Mesenchymal stem cell (in vitro differentiated cells and primary cell): ENCODE data around the gene NEGR1.

Experiments used
- DNase-seq: peaks from one replicate; pipeline ENCODE4 v3.0.0-alpha.2; 2013
- H2AFZ ChIP-seq: one replicate; pipeline ENCODE4 v1.6.1; 2013; ENCODE audit warnings: low read depth, mild to moderate bottlenecking, control low read depth, inconsistent platforms, low read length, moderate library complexity
- H2AK5ac ChIP-seq: 2 replicates; pipeline ENCODE4 v1.6.1; 2013; ENCODE audit warnings: low read length, moderate library complexity, mild to moderate bottlenecking, inconsistent platforms; ENCODE audit not compliant: severe bottlenecking
- H2BK120ac ChIP-seq: one replicate; pipeline ENCODE4 v1.6.1; 2013; ENCODE audit warnings: low read depth, mild to moderate bottlenecking, inconsistent platforms, low read length, moderate library complexity
- H2BK12ac ChIP-seq, 2 experiments: one replicate each; pipeline ENCODE4 v1.6.1; 2013; ENCODE audit warnings: inconsistent platforms in 2 of 2, low read length in 2 of 2, mild to moderate bottlenecking in 2 of 2, moderate library complexity in 2 of 2, control low read depth in 1 of 2
- H2BK15ac ChIP-seq: one replicate; pipeline ENCODE4 v1.6.1; 2013; ENCODE audit warnings: mild to moderate bottlenecking, low read depth, inconsistent platforms; ENCODE audit not compliant: poor library complexity, severe bottlenecking
- H2BK5ac ChIP-seq: 2 replicates; pipeline ENCODE4 v1.6.1; 2013; ENCODE audit warnings: low read depth, mild to moderate bottlenecking, low read length, control low read depth, inconsistent platforms; ENCODE audit not compliant: poor library complexity, severe bottlenecking
- H3K14ac ChIP-seq, 2 experiments: one replicate each; pipeline ENCODE4 v1.6.1; 2013; ENCODE audit warnings: inconsistent platforms in 2 of 2, low read length in 2 of 2, control low read depth in 1 of 2, mild to moderate bottlenecking in 1 of 2, moderate library complexity in 1 of 2
- H3K18ac ChIP-seq, 2 experiments: one replicate each; pipeline ENCODE4 v1.6.1; 2013; ENCODE audit warnings: inconsistent platforms in 2 of 2, low read length in 2 of 2, control low read depth in 1 of 2, low read depth in 1 of 2, mild to moderate bottlenecking in 1 of 2
- H3K23ac ChIP-seq, 2 experiments: one replicate each; pipeline ENCODE4 v1.6.1; 2013; ENCODE audit warnings: inconsistent platforms in 2 of 2, low read length in 2 of 2, mild to moderate bottlenecking in 2 of 2, moderate library complexity in 2 of 2, control low read depth in 1 of 2
- H3K27ac ChIP-seq: 2 replicates; pipeline ENCODE4 v1.5.1; 2013; ENCODE audit warnings: mild to moderate bottlenecking, moderate library complexity, low read length, control low read depth, inconsistent platforms; ENCODE audit not compliant: poor library complexity, severe bottlenecking
- H3K27me3 ChIP-seq, 2 experiments: 2 replicates each; pipeline versions ENCODE4 v1.6.1 to v1.7.0; 2013; ENCODE audit warnings: low read length in 2 of 2, mild to moderate bottlenecking in 2 of 2, moderate library complexity in 2 of 2, control low read depth in 1 of 2, inconsistent platforms in 1 of 2; ENCODE audit not compliant: control insufficient read depth in 1 of 2, insufficient read depth in 1 of 2
- H3K36me3 ChIP-seq, 2 experiments: 2 replicates each; pipeline versions ENCODE4 v1.6.1 to v1.7.0; 2013; ENCODE audit warnings: low read length in 2 of 2, control low read depth in 1 of 2, inconsistent platforms in 1 of 2, low read depth in 1 of 2, mild to moderate bottlenecking in 1 of 2; ENCODE audit not compliant: insufficient read depth in 2 of 2, control insufficient read depth in 1 of 2
- H3K4ac ChIP-seq, 2 experiments: one replicate each; pipeline ENCODE4 v1.6.1; 2013; ENCODE audit warnings: inconsistent platforms in 2 of 2, low read length in 2 of 2, mild to moderate bottlenecking in 2 of 2, moderate library complexity in 2 of 2, control low read depth in 1 of 2, low read depth in 1 of 2
- H3K4me1 ChIP-seq: 2 replicates; pipeline ENCODE4 v1.6.1; 2013; ENCODE audit warnings: low read depth, low read length, control low read depth; ENCODE audit not compliant: control insufficient read depth, insufficient read depth
- H3K4me2 ChIP-seq: 2 replicates; pipeline ENCODE4 v1.6.1; 2013; ENCODE audit warnings: low read length, mild to moderate bottlenecking, inconsistent platforms; ENCODE audit not compliant: poor library complexity, severe bottlenecking
- H3K4me3 ChIP-seq, 2 experiments: 2 replicates each; pipeline versions ENCODE4 v1.5.1 to v1.7.0; 2013; ENCODE audit warnings: low read length in 2 of 2, mild to moderate bottlenecking in 2 of 2, control low read depth in 1 of 2, low read depth in 1 of 2; ENCODE audit not compliant: insufficient read depth in 1 of 2
- H3K79me1 ChIP-seq: replicated peaks from 2 replicates; pipeline ENCODE4 v1.6.1; 2013; ENCODE audit warnings: mild to moderate bottlenecking, control low read depth, low read length, inconsistent platforms; ENCODE audit not compliant: poor library complexity, severe bottlenecking
- H3K9ac ChIP-seq: 2 replicates; pipeline ENCODE4 v1.7.0; 2013; ENCODE audit warnings: mild to moderate bottlenecking, low read length, moderate library complexity
- H3K9me3 ChIP-seq: 2 replicates; pipeline ENCODE4 v1.7.0; 2013; ENCODE audit warnings: mild to moderate bottlenecking, low read length; ENCODE audit not compliant: control insufficient read depth
- H4K8ac ChIP-seq: one replicate; pipeline ENCODE4 v1.6.1; 2013; ENCODE audit warnings: inconsistent platforms, mild to moderate bottlenecking, low read length, moderate library complexity
- H4K91ac ChIP-seq: one replicate; pipeline ENCODE4 v1.6.1; 2013; ENCODE audit warnings: mild to moderate bottlenecking, low read length, inconsistent platforms
- WGBS: methylation state at CpG from one replicate; pipeline ENCODE4 v1.1.7; 2013; ENCODE audit warnings: mixed read lengths; 5-methylcytosine and 5-hydroxymethylcytosine counted together

Gene NEGR1

GRCh38 chr1:72100771-72101170, 181.6 kb downstream of the NEGR1 start:
- Histone ChIP-seq H3K4me2 (no peak overlapping the region), H3K9me3 (no peaks in the 10 kb centered on the region), H3K79me1 (peaks cover 6% of the 10 kb centered on the region), H3K9ac (no peak overlapping the region), H3K18ac (no peak overlapping the region), H3K14ac (no peak overlapping the region), H2BK15ac (no peak overlapping the region), H3K27me3 (no peaks in the 10 kb centered on the region), H2BK120ac (no peak overlapping the region), H3K4ac (no peak overlapping the region), H2AK5ac (no peak overlapping the region), H3K36me3 (no peaks in the 10 kb centered on the region), H2BK5ac (no peak overlapping the region), H3K4me1 (no peaks in the 10 kb centered on the region), H3K27ac (no peak overlapping the region), H2AFZ (no peak overlapping the region), H4K8ac (no peak overlapping the region), H3K4me3 (no peak overlapping the region), H2BK12ac (no peak overlapping the region), H4K91ac (no peak overlapping the region), H3K23ac (no peak overlapping the region)
- 74% methylated on average over 1 of the region's 2 CpGs for WGBS
- no peak for DNase-seq

GRCh38 chr1:72097851-72098570, 184.3 kb downstream of the NEGR1 start:
- Histone ChIP-seq H3K4me1 (no peaks in the 10 kb centered on the region), H2AK5ac (no peak overlapping the region), H3K27me3 (no peaks in the 10 kb centered on the region), H2BK12ac (no peak overlapping the region), H3K4ac (no peak overlapping the region), H2BK120ac (no peak overlapping the region), H2BK5ac (no peak overlapping the region), H3K79me1 (peaks cover 4% of the 10 kb centered on the region), H3K14ac (no peak overlapping the region), H3K9ac (no peak overlapping the region), H3K36me3 (no peaks in the 10 kb centered on the region), H3K4me3 (no peak overlapping the region), H4K8ac (no peak overlapping the region), H3K23ac (no peak overlapping the region), H3K18ac (no peak overlapping the region), H2AFZ (no peak overlapping the region), H2BK15ac (no peak overlapping the region), H4K91ac (no peak overlapping the region), H3K27ac (no peak overlapping the region), H3K4me2 (no peak overlapping the region), H3K9me3 (no peaks in the 10 kb centered on the region)
- no peak for DNase-seq
- WGBS: 88% methylated on average over 3 of the region's 4 CpGs

GRCh38 chr1:72094209-72094608, 188.1 kb downstream of the NEGR1 start:
- H3K79me1 ChIP-seq: peaks cover 7% of the 10 kb centered on the region
- no peak overlapping the region for H3K14ac ChIP-seq
- H3K9ac ChIP-seq: no peak overlapping the region
- WGBS: 75% methylated on average over 1 of the region's 2 CpGs
- no peaks in the 10 kb centered on the region for H3K36me3 ChIP-seq
- no peak overlapping the region for H2BK120ac ChIP-seq
- H3K4me2 ChIP-seq: no peak overlapping the region
- no peak for DNase-seq
- H3K18ac ChIP-seq: no peak overlapping the region
- H2BK12ac ChIP-seq: no peak overlapping the region
- no peak overlapping the region for H3K4ac ChIP-seq
- H3K9me3 ChIP-seq: no peaks in the 10 kb centered on the region
- no peak overlapping the region for H3K4me3 ChIP-seq
- H2BK5ac ChIP-seq: no peak overlapping the region
- H3K4me1 ChIP-seq: no peaks in the 10 kb centered on the region
- H3K27ac ChIP-seq: no peak overlapping the region
- H3K27me3 ChIP-seq: no peaks in the 10 kb centered on the region
- no peak overlapping the region for H3K23ac ChIP-seq
- H2AK5ac ChIP-seq: no peak overlapping the region
- H2BK15ac ChIP-seq: no peak overlapping the region
- no peak overlapping the region for H4K91ac ChIP-seq
- H2AFZ ChIP-seq: no peak overlapping the region
- no peak overlapping the region for H4K8ac ChIP-seq

- Histone ChIP-seq H3K23ac (no peak overlapping the region), H3K9me3 (no peaks in the 10 kb centered on the region), H3K27ac (no peak overlapping the region)
These were observed 195.9 kb downstream of the NEGR1 start for GRCh38 chr1:72086394-72086793.

More at GRCh38 chr1:72086394-72086793, 195.9 kb downstream of the NEGR1 start:
- Histone ChIP-seq H3K4me3 (no peak overlapping the region), H4K91ac (no peak overlapping the region), H4K8ac (no peak overlapping the region), H2BK15ac (no peak overlapping the region), H2BK120ac (no peak overlapping the region), H2AFZ (no peak overlapping the region), H2BK12ac (no peak overlapping the region), H2AK5ac (no peak overlapping the region), H3K18ac (no peak overlapping the region), H3K4ac (no peak overlapping the region), H3K4me2 (no peak overlapping the region), H3K14ac (no peak overlapping the region), H3K4me1 (no peaks in the 10 kb centered on the region), H3K79me1 (peaks cover 15% of the 10 kb centered on the region), H3K36me3 (no peaks in the 10 kb centered on the region), H3K9ac (no peak overlapping the region), H2BK5ac (no peak overlapping the region), H3K27me3 (no peaks in the 10 kb centered on the region)
- DNase-seq: no peak
- no CpG with 5 or more reads among the region's 3 CpGs for WGBS
